Limb (tissue), 2 donors: ENCODE measurements around the gene TBC1D21.

Experiments used
- DNase-seq, 2 donors: peaks; one replicate each; pipeline ENCODE4 v3.0.0-alpha.2; 2016; ENCODE audit errors: extremely low spot score in 2 of 2

TBC1D21 gene

GRCh38 chr15:73908030-73908821 lies 34.9 kb downstream of the TBC1D21 start:
- DNase-seq: peak; percentile 74 to 92

GRCh38 chr15:73908822-73909122 lies 35.4 kb downstream of the TBC1D21 start:
- DNase-seq: no peak

- DNase-seq: no peak
Observed at GRCh38 chr15:73909651-73910050, 36.3 kb downstream of the TBC1D21 start.

- DNase-seq: no peak
Observed at GRCh38 chr15:73910522-73911303, 37.3 kb downstream of the TBC1D21 start.

GRCh38 chr15:73912030-73912596 lies 38.7 kb downstream of the TBC1D21 start:
- no peak for DNase-seq

- DNase-seq: no peak
Observed at GRCh38 chr15:73914145-73914544, 40.8 kb downstream of the TBC1D21 start.

GRCh38 chr15:73915082-73915481 lies 41.7 kb downstream of the TBC1D21 start:
- DNase-seq: no peak

GRCh38 chr15:73918784-73919183 lies 45.4 kb downstream of the TBC1D21 start:
- no peak for DNase-seq

- DNase-seq: no peak
Observed at GRCh38 chr15:73919706-73920105, 46.3 kb downstream of the TBC1D21 start.

- no peak for DNase-seq
Observed at GRCh38 chr15:73921254-73921925, 48.0 kb downstream of the TBC1D21 start.

- peak; percentile 33 to 68 for DNase-seq
Observed at GRCh38 chr15:73922186-73923151, 49.1 kb downstream of the TBC1D21 start.

- no peak for DNase-seq
Observed at GRCh38 chr15:73923156-73923487, 49.8 kb downstream of the TBC1D21 start.

- peak in 1 of 2 donors; percentile 28 for DNase-seq
Observed at GRCh38 chr15:73923488-73924164, 50.3 kb downstream of the TBC1D21 start.

- DNase-seq: peak; percentile 61 to 76
Observed at GRCh38 chr15:73924171-73924921, 51.0 kb downstream of the TBC1D21 start.

- no peak for DNase-seq
Observed at GRCh38 chr15:73925848-73926218, 52.5 kb downstream of the TBC1D21 start.

- DNase-seq: peak; percentile 78 to 83
Observed at GRCh38 chr15:73926219-73927002, 53.0 kb downstream of the TBC1D21 start, which contains the start of gene LOXL1. Gene LOXL1, plus strand, starts transcription at chr15:73926462. Its CDS starts 322 bp downstream, at chr15:73926784.

- DNase-seq: peak in 1 of 2 donors; percentile 73
Observed at GRCh38 chr15:73927003-73927475, 53.7 kb downstream of the TBC1D21 start.

GRCh38 chr15:73927476-73928240 lies 54.3 kb downstream of the TBC1D21 start:
- DNase-seq: peak in 1 of 2 donors; percentile 78
